Measurements from ENCODE around the gene ALG14. TPM values are rescaled to one million over a fixed set of nuclear protein-coding genes. Genes with fewer than 3 reads are reported as not detected.

ALG14 gene, protein sequence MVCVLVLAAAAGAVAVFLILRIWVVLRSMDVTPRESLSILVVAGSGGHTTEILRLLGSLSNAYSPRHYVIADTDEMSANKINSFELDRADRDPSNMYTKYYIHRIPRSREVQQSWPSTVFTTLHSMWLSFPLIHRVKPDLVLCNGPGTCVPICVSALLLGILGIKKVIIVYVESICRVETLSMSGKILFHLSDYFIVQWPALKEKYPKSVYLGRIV
- total RNA-seq (2022; extraction: Qiagen RNA extraction), result 5.3 to 8.5 TPM (median 6.3 TPM) in 5 replicates

DNA sequence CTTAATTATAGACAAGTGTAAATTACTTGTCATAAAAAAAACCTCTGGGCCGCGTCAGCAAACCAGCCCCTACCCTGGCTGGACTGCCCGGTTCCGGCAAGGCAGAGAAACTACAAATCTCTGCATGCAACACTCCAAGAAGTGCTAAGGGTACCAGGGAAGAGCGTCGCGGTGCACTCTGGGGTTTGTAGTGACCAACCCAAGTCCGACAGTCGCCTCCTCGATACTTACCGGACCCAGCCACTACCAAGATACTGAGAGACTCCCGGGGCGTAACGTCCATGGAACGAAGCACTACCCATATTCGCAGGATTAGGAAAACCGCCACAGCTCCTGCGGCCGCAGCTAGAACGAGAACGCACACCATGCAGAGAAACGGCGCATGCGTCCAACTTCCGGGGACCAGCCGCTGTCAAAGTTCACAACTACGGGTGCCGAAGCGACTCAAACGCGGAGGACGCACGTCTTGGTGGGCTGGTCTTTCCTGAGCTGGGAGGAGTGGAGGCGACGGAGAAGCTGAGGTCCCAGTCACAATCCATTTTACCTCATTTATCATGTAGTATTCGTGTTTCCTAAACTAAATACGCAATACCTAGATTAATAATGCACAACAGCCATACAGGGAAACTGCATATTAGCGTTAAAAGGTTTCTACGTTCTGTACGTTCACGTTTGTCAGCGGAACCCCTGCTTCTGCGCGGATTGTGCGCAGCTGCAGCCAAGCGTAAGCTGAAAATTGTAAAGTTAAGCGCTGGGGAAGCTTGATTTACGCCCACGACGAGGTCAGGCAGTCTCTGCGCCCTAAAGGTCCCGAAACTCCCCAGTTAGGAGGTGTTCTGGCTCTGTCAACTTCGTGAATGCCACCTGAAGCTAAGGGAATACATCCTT lies at the start of gene ALG14:
Gene ALG14, minus strand, starts transcription at position 420 of the 888 bp plus-strand sequence. Its CDS starts 53 bp downstream, at position 367.

DNA sequence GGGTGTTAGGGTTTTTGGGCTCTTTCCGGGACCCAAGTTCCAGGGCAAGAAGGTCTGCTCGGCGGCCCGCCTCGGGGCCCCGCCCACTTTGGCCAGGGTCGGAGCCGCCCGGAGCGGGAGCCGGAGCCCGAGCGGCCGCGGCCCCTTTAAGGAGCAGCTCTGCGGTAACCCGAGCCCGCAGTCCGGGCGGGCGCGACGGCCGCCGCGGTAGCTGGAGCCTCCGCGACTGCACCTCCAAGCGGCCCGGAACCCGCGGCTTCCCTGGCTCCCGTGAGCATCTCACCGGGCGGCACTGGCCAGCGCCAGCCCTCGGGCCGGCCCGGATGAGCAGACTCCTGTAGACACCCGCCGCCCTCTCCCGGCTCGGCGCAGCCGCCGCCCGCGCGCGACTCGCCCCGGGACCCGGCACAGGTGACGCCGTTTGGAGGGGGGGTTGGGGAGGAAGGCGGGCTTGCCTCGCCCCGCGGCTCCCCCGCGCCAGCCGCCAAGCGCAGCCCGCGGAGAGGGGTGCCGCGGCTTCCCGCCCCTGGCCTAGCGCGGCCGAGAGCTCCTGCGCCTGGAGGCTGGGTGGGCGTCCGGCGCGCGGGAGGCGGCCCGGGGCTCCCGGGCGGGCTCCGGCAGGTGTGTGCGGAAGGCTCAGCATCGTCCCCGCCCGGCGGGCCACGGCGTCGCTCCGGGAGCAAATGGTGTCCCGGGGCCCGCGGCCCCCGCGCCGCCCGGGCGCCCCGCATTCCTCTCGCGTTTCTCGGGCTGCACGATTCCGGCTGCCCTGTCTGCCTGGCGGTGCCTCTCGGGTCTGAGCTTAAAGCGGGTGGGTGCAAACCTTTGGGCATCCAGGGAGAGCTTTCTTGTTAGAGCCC lies 44.7 kb upstream of the ALG14 start, which contains the start of gene TLCD4:
Gene TLCD4, plus strand, starts transcription at position 149 of the 860 bp plus-strand sequence. CDS start 26,547 bp downstream, outside the sequence.

DNA sequence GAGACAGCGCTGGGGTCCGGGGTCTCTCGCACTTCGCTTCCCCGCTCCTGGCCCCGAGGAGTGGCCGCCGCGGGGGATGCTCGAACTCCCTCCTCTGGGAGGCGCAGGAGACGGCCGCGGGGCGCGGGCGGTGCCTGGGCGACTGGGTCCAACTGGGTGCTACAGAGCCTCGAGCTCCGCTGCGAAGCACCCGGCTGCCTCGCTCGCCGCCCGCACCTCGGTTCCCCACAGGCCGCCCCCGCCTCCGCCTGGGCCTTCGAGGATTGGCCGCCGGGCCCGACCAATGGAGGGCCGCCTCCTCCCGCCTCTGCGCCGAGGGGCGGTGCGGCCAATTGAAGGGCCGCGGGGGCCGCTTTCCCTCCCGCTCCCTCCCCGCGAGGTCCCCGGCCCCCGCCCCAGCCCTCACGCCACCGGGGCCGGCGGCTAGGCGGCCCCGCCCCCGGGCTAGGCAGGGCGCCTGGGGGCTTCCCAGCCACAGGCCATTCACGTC lies 145.8 kb downstream of the ALG14 start, which contains the start of gene CNN3:
Gene CNN3, minus strand, starts transcription at position 196 of the 490 bp plus-strand sequence. CDS start 216 bp downstream, outside the sequence.

Other genes with a start within 250 kb of the ALG14 start
- 59.2 to 61.7 TPM (median 60.2 TPM) in 5 replicates for gene CNN3, start 145.8 kb downstream of the ALG14 start, total RNA-seq (2022; extraction: Qiagen RNA extraction)
- 6.3 to 15.6 TPM (median 11.1 TPM) in 5 replicates for gene TLCD4, start 44.4 kb upstream of the ALG14 start, total RNA-seq (2022; extraction: Qiagen RNA extraction)
- gene RWDD3, start 161.3 kb upstream of the ALG14 start, total RNA-seq (2022; extraction: Qiagen RNA extraction), result 8.5 to 11.2 TPM (median 9.9 TPM) in 5 replicates

Data from A549 treated with dexamethasone at 1 μM for 4 hours (cell line).